GM10847 (cell line): ENCODE measurements around the gene KLHL29.

Source experiments
- POLR2A ChIP-seq: IDR thresholded peaks from 2 replicates; pipeline ENCODE4 v1.6.1; 2011; ENCODE audit not compliant: insufficient read length; ENCODE audit errors: extremely low read depth

The KLHL29 gene

DNA sequence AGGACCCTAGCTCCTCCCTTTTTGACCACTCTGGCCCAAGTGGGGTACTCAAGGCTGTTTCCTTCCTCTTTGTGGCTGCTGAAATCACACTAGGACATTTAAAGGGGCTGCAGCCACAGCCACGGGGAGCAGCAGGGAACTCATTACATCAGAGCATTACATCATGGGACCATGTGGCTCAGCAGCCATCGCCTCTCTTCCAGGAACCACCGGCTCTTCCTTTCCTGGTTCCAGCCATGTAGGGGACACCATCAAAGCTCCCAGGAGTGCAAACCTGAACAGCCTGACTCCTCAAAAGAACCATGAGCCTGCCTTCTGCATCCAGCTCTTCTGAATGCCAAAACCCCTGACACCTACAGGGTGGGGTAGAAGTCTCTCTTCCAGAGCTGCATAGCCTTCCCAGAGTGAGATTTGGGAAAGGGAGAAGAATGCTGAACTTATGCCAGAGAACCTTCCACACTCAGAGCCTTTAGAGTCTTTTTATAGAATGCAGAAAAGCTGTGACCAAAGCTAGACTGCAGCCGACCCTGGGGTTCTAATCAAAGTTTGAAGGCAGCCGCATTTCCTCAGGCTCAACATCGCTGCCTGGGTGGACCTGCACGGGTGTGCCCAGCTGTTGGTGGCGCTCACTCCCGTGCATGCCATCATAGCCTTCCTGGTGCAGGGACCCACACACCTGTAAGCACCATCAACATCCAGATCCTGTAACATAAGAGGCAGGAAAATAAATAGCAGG lies 121.7 kb downstream of the KLHL29 start:
- TF ChIP-seq POLR2A: no peak

DNA sequence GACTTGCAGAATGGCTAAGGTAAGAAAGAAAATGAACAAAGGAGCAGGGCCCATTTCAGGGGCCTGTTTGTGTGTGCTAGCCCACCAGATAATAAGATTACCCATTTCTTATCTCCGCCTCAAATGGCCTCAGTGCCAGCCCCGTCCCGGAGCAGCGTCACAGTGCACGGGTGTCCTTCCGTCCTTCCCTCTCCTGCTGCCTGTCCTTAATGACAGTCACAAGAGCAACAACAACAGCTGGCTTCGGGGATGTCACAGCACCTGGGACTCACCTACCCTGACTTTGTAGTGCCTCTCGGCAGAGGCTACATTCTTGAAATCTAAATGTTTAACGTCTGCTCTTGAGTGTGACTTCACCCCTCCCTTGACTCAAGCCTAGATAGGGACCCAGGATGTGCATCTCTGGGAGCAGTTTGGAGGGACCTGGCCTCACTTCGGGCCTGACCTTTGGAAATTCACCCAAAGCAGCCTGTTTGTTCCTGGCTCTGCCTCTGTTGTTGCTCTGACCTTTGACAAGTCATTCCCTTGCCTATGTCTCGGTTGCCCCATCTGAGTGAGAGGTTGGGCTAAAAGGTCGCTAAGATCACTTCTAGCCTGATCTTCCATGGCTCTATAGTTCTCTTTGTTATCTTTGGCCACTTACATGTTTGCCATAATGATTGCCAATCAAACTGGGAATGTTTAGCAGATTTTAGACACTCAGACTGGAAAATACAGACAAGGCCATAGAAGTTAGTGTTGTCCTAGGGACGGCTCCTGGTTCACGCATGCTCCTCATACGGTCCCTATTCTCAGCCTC lies 122.5 kb downstream of the KLHL29 start:
- TF ChIP-seq POLR2A: no peak

DNA sequence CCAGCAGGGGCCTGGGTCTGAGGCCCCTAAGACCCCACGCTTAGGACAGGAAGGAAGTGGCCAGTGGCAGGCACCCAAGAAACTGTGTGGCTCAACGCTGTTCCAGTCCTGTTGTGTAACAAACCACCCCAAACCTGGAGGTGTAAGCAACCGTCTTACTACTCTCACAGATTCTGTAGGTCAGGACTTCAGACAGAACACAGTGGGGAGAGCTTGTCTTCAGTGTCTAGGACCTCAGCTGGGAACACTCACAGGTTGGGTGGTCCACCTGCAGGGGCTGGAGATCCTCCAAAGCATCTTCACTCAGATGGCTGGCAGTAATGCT lies 123.0 kb downstream of the KLHL29 start:
- no peak for TF ChIP-seq POLR2A

DNA sequence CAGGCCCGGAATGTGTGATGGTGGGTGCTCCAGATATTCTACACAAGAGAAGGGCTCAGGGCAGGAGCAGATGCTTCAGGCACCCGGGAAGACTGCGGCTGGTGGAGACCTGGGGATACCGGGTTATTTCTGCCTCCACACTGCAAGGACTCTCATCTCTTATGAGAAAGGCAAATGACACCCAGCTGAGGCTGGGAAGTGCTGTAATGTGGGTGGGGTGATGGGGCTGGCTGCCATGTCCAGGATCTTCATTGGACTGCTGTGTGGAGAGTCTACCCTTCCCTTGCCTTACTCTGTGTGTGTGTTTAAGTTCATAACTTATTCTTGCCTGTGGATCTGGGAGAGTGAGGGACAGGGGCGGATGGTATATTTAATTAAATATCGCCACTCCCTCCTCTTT lies 124.1 kb downstream of the KLHL29 start:
- no peak for TF ChIP-seq POLR2A

DNA sequence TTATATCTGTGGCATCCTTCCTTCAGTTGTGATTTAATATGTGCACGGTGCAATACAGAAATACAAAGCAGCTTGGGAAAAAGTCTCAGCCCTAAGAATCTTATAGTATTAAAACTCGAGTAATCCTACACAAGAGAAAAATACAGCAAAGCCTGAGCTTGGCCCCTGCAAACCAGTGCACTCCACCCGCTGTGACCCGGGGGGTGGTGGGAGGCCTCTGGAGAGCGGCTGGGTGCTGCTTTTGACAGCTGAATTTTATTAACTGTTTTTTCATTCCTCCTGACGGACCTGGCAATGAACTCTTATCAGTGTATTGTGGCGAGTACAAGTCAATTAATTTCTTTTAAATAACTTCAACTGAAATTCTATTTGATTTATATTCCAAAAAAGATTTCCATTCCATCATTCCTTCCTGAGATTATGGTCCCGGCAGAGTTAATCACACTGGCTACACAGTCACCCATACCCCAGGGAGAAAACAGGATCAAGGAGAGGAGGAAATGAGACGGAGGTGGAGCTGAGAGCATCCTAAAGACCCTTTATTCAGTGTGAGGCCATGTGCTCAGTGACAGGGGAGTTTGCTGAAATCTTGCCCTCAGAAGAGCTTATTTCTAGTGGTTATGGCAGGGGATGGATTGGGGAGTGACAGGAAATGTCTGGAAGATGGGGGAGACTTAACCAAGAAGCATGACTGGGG lies 124.8 kb downstream of the KLHL29 start:
- TF ChIP-seq POLR2A: no peak

DNA sequence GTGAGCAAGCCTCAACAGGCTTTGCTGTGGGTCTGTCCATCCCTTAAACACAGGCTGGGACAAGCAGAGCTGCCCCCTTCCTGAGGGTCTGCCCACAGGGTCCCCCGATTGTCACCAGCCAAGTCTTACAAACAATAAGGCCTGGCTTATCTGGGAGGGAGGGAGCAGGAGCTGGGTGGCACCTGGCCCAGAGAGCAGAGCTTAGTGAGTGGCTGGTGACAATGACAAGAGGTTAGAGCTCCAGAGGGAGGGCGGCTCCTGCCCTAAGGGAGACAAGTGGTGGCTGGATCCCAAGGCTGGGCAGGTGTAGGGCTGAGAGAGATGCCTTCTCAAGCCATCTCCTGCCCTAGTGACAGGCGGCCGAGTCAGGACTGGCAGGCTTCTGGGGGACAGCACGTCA lies 125.5 kb downstream of the KLHL29 start:
- no peak for TF ChIP-seq POLR2A

DNA sequence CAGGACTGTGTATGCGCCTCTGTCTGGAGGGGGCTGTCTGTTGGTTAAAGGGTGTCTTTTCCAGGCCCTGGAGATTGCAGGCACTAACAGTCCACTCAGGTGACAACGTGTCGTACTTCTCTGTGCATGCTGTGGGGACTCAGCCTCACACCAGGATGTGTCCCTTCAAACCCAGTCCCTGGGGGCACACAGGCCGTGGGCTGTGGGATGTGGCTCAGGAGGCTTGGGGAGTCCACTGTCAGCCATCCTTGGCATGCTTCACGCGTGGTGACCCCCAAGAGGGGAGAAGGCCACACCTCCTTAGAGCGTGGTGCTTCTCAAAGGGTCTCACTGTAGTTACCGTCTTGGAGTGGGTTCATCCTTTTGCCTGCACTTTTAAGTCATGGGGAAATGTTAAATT lies 127.8 kb downstream of the KLHL29 start:
- TF ChIP-seq POLR2A: no peak

DNA sequence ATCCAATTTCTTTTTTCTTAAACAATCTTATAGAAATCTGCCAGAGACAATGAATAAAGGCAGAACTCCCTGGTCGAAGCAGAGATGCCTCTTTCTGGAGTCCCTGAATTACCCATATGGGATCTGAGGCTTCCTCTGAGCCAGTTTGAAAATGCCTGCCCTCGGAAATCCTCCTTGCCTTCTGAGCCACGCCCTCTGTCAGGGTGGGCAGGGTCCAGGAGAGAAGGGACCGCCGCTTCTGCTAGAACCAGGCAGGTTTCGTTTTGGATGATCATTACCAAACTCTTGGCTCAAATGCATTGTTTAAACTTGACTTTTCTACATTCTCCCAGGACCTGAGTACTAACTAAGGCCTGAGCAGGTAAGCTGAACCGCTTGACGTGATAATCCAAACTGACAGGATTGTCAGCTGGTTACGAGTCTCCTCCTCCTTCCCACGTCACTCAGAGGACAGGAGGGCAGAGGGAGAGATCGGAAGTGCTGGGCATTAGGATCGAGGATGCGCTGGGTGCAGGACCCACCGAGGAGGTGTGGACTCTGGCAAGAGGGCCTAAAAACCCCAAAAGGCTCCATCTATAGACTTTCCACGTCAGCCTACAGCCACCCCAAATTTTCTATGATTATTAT lies 128.4 kb downstream of the KLHL29 start:
- no peak for TF ChIP-seq POLR2A

DNA sequence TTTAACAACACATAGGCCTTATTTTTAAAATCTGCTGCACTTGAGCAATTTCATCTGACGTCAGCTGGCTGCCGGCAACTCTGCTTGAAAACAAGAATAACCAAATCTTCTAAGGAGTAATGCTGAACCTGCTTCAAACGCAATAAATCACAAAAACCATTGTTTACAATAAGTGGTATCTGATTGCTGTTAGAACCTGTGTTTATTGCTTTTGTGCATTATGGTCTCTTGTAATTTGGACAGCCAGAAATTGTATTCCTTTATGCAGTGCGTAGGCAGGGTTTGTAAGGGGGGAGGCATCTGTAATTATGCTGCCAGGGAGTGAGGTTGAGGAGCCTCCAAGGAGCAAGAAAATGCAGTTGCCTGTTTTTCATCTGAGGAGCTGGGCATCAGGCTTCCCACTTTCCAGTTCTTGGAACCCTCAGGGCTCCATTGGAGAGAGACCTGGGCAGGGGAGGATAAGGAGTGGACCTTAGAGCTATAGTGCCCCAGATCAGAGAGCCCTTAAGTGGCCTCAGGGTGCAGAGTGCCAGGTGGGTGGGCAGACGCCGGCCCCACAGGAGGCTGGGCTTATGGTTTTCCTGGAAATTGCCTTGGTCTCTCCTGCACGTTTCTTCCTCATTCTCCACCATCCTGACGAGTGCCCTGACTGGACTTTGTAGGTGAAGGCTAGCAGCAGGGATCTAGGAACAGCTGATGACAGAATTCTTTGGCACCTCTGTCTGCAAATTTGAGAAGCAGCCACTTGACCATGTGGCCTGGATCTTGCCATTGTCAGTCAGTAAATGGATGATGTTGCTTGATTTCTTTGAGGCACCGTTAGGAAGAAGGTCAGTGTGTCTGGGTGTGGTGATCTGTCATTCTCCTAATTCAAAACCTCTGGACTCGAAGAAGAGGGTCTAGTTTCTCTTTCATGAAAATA lies 129.2 kb downstream of the KLHL29 start:
- TF ChIP-seq POLR2A: no peak

DNA sequence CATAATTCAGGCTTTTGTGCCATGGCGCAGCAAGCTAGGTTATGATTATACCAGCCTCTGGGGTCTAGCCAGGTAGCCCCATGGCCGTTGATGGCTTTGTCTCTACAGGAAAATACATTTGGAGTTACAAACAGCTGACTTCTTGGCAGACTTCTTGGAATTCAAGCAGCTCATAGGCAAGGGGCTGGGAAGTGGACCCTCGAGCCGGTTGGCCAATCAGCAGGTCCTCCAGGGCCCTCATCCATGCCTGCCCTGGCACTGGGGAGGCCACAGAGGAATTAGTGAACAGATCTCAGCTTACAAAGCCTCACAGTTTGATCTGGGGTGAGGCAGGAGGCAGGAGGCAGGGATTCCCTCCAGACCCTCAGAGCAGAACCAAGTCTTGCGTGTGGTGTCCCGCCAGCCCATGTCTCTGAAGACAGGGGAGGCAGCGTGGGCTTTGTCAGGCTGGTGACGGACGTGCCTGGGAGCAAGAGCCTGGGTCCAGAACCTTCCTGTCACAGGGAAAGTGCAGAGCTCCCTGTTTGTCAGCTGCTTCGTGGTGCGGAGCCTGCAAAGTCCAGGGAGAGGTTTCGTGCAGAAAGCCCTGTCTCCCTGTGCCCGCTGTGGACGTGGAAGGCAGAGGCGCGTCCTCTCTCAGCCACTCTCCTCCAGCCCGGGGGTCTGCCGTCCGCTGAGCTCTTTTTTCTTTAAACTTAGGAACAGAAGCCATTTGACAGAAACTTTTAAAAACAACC lies 131.7 kb downstream of the KLHL29 start:
- TF ChIP-seq POLR2A: no peak

DNA sequence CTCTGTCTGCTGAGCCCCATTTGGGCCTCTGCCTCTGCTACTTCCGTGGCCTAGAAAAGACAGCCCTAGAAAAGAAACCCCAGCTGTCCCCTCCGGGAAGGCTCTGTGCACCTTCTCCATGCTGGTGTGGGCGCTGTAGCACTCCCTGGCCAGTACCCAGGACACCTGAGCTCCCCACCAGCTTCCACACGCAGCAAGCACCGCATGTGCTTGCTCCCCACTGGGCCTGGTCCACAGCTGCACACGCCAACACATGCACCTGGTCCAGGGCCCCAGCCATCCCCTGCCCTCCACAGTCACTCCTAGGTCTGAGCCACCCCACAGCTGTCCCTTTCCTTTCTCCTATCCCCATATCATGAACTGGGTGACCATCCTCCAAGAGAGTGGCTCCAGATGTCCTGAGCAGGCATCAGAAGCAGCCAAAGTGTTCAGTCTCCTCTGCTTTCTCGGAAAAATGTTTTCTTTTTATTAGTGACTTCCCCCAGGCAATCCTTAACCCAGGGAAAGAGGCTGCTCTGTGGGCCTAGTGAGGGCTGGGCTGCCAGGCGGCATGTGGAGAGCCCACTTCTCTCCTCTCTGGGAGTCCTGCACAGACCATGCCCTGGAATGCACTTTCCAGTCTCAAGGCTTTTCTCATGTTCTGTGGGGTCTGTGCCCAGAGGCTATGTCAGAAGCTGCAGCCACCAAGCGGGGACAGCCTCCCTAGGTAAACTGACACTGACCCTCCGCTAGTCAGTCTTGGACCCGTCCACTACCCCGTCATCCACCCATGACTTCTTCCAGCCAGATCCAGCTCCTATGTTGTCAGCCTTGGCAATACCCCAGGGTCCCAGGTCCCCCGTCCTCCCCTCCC lies 133.7 kb downstream of the KLHL29 start:
- no peak for TF ChIP-seq POLR2A

DNA sequence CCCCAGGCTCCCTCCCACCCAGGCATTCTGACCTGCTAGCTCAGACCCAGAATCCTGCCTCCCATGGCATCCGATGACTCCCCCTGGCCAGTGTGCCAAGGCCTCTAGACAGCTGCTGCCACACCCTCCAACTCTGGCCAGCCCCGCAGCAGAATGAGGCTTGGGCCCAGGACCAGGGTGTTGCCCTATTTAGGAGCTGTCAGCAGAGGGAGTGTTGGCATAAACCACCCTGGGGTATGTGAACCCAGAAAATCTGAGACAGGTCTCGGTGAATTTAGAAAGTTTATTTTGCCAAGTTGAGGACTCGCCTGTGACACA lies 134.3 kb downstream of the KLHL29 start:
- no peak for TF ChIP-seq POLR2A

DNA sequence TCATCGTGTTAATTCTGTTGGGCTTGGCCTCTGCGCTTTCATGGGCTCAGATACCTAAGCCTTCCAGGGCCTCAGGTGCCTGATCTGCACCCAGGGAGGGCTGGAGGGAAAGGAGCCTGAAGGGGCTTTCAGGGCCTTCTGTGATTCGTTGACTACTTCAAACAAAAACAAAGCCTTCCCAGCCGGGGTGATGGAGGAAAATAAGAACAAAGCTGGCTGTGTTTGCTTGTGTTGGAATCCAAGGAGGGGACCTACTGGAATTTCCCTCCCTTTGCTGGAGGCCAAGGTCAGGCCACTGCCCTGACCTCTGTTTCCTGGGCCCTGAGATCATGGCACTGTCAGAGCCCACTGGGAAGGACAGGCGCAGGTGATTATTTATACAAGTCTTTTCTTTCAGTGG lies 135.3 kb downstream of the KLHL29 start:
- no peak for TF ChIP-seq POLR2A

DNA sequence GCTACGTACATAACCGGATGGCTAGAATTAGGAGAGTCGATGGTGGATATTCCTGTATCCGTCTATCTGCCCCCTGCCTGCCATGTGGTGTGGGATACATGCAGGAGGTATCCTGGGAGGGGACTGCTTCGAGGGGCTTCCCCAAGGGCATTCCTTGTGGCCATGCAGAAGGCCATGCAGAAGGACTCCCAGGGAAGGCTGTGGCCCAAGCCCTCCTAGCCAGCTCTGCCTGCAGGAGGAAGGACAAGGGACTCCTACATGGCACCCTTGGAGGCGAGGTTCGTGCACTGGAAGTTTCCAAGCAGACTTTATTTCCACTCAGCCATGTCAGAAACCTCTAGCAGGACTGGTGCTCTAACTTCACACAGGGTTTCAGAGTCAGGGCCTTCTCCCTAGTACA lies 136.1 kb downstream of the KLHL29 start:
- TF ChIP-seq POLR2A: no peak
